HEK293T (cell line): ENCODE results near the gene SH3PXD2A.

Source experiments
- ARNT ChIP-seq: fragments of 450-650 bp; IDR thresholded peaks from 2 replicates; pipeline ENCODE4 v1.6.1; 2017; ENCODE audit warnings: mild to moderate bottlenecking
- BHLHE40 ChIP-seq: fragments of 450-650 bp; IDR thresholded peaks from 2 replicates; pipeline ENCODE4 v1.6.1; 2016; ENCODE audit warnings: mild to moderate bottlenecking, moderate library complexity, borderline replicate concordance
- CTBP1 ChIP-seq: fragments of 450-650 bp; IDR thresholded peaks from 2 replicates; pipeline ENCODE4 v1.6.1; 2016; ENCODE audit warnings: borderline replicate concordance
- FOXM1 ChIP-seq: fragments of 450-650 bp; IDR thresholded peaks from 2 replicates; pipeline ENCODE4 v1.6.1; 2017; ENCODE audit warnings: mild to moderate bottlenecking, borderline replicate concordance
- LEF1 ChIP-seq: fragments of 450-650 bp; IDR thresholded peaks from 2 replicates; pipeline ENCODE4 v1.6.1; 2017; ENCODE audit warnings: mild to moderate bottlenecking, borderline replicate concordance
- SP1 ChIP-seq: fragments of 450-650 bp; IDR thresholded peaks from 2 replicates; pipeline ENCODE4 v1.6.1; 2017
- SUZ12 ChIP-seq: fragments of 450-650 bp; IDR thresholded peaks from 2 replicates; pipeline ENCODE4 v1.6.1; 2016; ENCODE audit warnings: mild to moderate bottlenecking

DNA sequence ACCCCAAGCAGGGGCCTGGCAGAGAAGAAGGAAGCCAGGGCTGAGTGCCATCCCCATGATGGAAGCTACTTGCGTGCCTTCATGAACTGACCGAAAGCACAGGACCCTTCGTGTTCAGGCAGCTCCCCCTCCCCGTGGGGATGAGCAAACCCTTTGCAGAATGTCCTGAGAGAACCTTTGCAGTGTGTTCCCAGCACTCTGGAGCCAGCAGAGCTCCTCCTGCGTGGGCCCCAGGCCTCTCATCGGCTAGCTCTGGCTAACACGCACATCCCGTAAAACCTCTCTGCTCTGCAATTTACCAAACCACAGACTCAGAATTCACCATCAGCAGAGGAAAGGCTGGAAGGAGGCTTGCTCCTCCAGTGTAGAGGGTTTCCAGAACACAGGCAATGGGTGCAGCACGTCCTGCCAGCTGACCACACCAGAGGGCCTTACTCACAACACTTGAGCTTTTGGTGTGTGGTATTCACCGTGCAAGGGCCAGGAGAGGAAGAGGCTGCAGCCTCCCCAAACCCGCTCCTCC is 3.1 kb downstream of the SH3PXD2A start:
- TF ChIP-seq LEF1: no peak
- TF ChIP-seq FOXM1: no peak
- TF ChIP-seq SP1: no peak
- no peak for TF ChIP-seq BHLHE40
- TF ChIP-seq SUZ12: no peak
- TF ChIP-seq CTBP1: no peak
- TF ChIP-seq ARNT: no peak
